Upper lobe of right lung (tissue), 1 donor: ENCODE data around the gene LCN6. TPM values are rescaled to one million over a fixed set of nuclear protein-coding genes. Genes with fewer than 3 reads are reported as not detected.
A peak's percentile ranks its signal among the peaks of the same experiment; 100 is the strongest.
"Not testable (repeated sequence)": the region's sequence is repeated elsewhere in the genome, so short reads cannot be mapped to it uniquely, and the experiment has no call there.

Experiments
- ATAC-seq: fragments of 200-7000 bp; cut with Tn5 transposase; one replicate; pipeline ENCODE4 v1.9.1; 2020; ENCODE audit warnings: mild to moderate bottlenecking, moderate library complexity
- DNase-seq: peaks from one replicate; pipeline ENCODE4 v3.0.0-alpha.2; 2020
- H3K27ac ChIP-seq: fragments of 200-600 bp; one replicate; pipeline ENCODE4 v1.8.0; 2022
- H3K27me3 ChIP-seq: fragments of 200-600 bp; one replicate; pipeline ENCODE4 v1.8.0; 2022; ENCODE audit warnings: mild to moderate bottlenecking
- H3K36me3 ChIP-seq: fragments of 200-600 bp; one replicate; pipeline ENCODE4 v1.8.0; 2022
- H3K4me1 ChIP-seq: fragments of 200-600 bp; one replicate; pipeline ENCODE4 v1.8.0; 2022
- H3K4me3 ChIP-seq: fragments of 200-600 bp; one replicate; pipeline ENCODE4 v1.8.0; 2022; ENCODE audit warnings: mild to moderate bottlenecking
- H3K9me3 ChIP-seq: fragments of 200-600 bp; one replicate; pipeline ENCODE4 v1.8.0; 2022
- CTCF ChIP-seq: fragments of 200-600 bp; IDR thresholded peaks from one replicate; pipeline ENCODE4 v1.8.0; 2022; ENCODE audit warnings: antibody characterized with exemption
- intact Hi-C: fragments of 100-400 bp; cut with DNase I; formaldehyde crosslinking; loops from one replicate; pipeline ENCODE4 v1.11.0; 2022
- total RNA-seq: library from RNA; stranded (reverse); fragmentation: NEBNext Ultra II Directional; extraction: Animal tissue kit (Norgen Biotek cat#: 25700); gene quantifications from one replicate; pipeline ENCODE4 v1.2.1, GENCODE V29; 2021
- donor health status: DM: no; HTN: yes; CAD: no; lungs with severe emphysema.

The LCN6 gene
- total RNA-seq, 1 donor from 2014 or later = 21.5 TPM

GRCh38 chr9:136762915-136763648 lies 14.8 kb upstream of the LCN6 start:
- ATAC-seq = peak; percentile 56
- H3K36me3 ChIP-seq = no peaks in the 10 kb centered on the region
- intact Hi-C loops = no loop called here
- H3K4me3 ChIP-seq = no peak overlapping the region
- H3K9me3 ChIP-seq = no peaks in the 10 kb centered on the region
- TF ChIP-seq CTCF = no peak
- no peaks in the 10 kb centered on the region for H3K27me3 ChIP-seq
- H3K27ac ChIP-seq = no peak overlapping the region
- H3K4me1 ChIP-seq = no peaks in the 10 kb centered on the region
- peak; percentile 79 for DNase-seq

- no peaks in the 10 kb centered on the region for H3K4me1 ChIP-seq
- H3K9me3 ChIP-seq = no peaks in the 10 kb centered on the region
- no peaks in the 10 kb centered on the region for H3K36me3 ChIP-seq
- no peaks in the 10 kb centered on the region for H3K27me3 ChIP-seq
- ATAC-seq (no peak), DNase-seq (peak; percentile 62)
- H3K27ac ChIP-seq = no peak overlapping the region
- H3K4me3 ChIP-seq = no peak overlapping the region
- TF ChIP-seq CTCF = no peak
- intact Hi-C loops = no loop called here
Observed at GRCh38 chr9:136762221-136762691, 13.9 kb upstream of the LCN6 start.

- no peak overlapping the region for H3K4me3 ChIP-seq
- H3K4me1 ChIP-seq = no peaks in the 10 kb centered on the region
- H3K9me3 ChIP-seq = no peaks in the 10 kb centered on the region
- DNase-seq (no peak), ATAC-seq (no peak)
- H3K36me3 ChIP-seq = no peaks in the 10 kb centered on the region
- no peaks in the 10 kb centered on the region for H3K27me3 ChIP-seq
- intact Hi-C loops = no loop called here
- H3K27ac ChIP-seq = no peak overlapping the region
- TF ChIP-seq CTCF = no peak
Observed at GRCh38 chr9:136761545-136761981, 13.2 kb upstream of the LCN6 start.

GRCh38 chr9:136760834-136761544 lies 12.7 kb upstream of the LCN6 start:
- H3K4me1 ChIP-seq, H3K27me3 ChIP-seq, intact Hi-C loops, H3K36me3 ChIP-seq, H3K4me3 ChIP-seq, H3K27ac ChIP-seq, H3K9me3 ChIP-seq: not testable (repeated sequence)
- ATAC-seq (peak; percentile 53), DNase-seq (peak; percentile 74)
- TF ChIP-seq CTCF = peak; percentile 46

- Histone ChIP-seq H3K4me1 (no peaks in the 10 kb centered on the region), H3K36me3 (no peaks in the 10 kb centered on the region), H3K27me3 (no peaks in the 10 kb centered on the region), H3K4me3 (no peak overlapping the region), H3K9me3 (no peaks in the 10 kb centered on the region), H3K27ac (no peak overlapping the region)
- ATAC-seq (no peak), DNase-seq (peak; percentile 68)
- intact Hi-C loops = no loop called here
- no peak for TF ChIP-seq CTCF
Observed at GRCh38 chr9:136760424-136760823, 12.1 kb upstream of the LCN6 start.
